Activated naive CD4-positive, alpha-beta T cell treated with anti-CD3 and anti-CD28 coated beads, Interleukin-2, amount 50 U/mL, for 72 hours (primary cell): ENCODE results near the gene TBX3. TPM values are rescaled to one million over a fixed set of nuclear protein-coding genes. Genes with fewer than 3 reads are reported as not detected.
"Not testable (repeated sequence)": the region's sequence is repeated elsewhere in the genome, so short reads cannot be mapped to it uniquely, and the experiment has no call there.

Experiments
- ATAC-seq, 2 donors: fragments of 150-1000 bp; cut with Tn5 transposase; 2 replicates each; pipeline ENCODE4 v1.10.0; 2021; ENCODE audit warnings: mild to moderate bottlenecking in 2 of 2, moderate library complexity in 2 of 2
- DNase-seq, 2 donors: peaks; one replicate each; pipeline ENCODE4 v3.0.0; 2021 to 2022; ENCODE audit warnings: low spot score in 2 of 2
- H3K27ac Mint-ChIP-seq, 2 donors: one replicate each; pipeline ENCODE4 v1.8.0; 2022; ENCODE audit warnings: mild to moderate bottlenecking in 2 of 2, mixed read lengths in 2 of 2
- H3K36me3 Mint-ChIP-seq, 2 donors: one replicate each; pipeline ENCODE4 v1.8.0; 2022; ENCODE audit warnings: mixed read lengths in 2 of 2
- H3K9me3 Mint-ChIP-seq, 2 donors: one replicate each; pipeline ENCODE4 v1.8.0; 2022; ENCODE audit warnings: mixed read lengths in 2 of 2
- total RNA-seq, 2 donors: library from RNA; stranded (reverse); gene quantifications; one replicate each; pipeline ENCODE4 v1.2.3, GENCODE V29; 2022

TBX3 gene
- not detected for total RNA-seq

GRCh38 chr12:114684098-114684869, at the start of gene TBX3:
Gene TBX3 (minus strand): TSS chr12:114684175. CDS start chr12:114683200, 975 bp downstream.
- peak within 1 kb of the TSS in 1 of 2 donors; percentile 66 for H3K27ac Mint-ChIP-seq
- DNase-seq = peak in 1 of 2 donors; percentile 60
- peaks cover 9 to 15% of the 10 kb centered on the region in 2 donors for H3K9me3 Mint-ChIP-seq
- peaks cover 58 to 75% of the 10 kb centered on the region in 2 donors for H3K36me3 Mint-ChIP-seq
- ATAC-seq = peak; percentile 13 to 92

- no peak for DNase-seq
- ATAC-seq = no peak
- Mint-ChIP-seq H3K36me3 (peaks cover 0 to 11% of the 10 kb centered on the region in 2 donors), H3K27ac (no peak overlapping the region), H3K9me3 (no peaks in the 10 kb centered on the region)
Observed at GRCh38 chr12:114732426-114733030, 48.6 kb upstream of the TBX3 start.

- DNase-seq = no peak
- H3K27ac Mint-ChIP-seq = no peak overlapping the region
- ATAC-seq = no peak
- no peaks in the 10 kb centered on the region for H3K9me3 Mint-ChIP-seq
- peaks cover 0 to 3% of the 10 kb centered on the region in 2 donors for H3K36me3 Mint-ChIP-seq
Observed at GRCh38 chr12:114729731-114730130, 45.8 kb upstream of the TBX3 start.

- DNase-seq = no peak
- Mint-ChIP-seq H3K36me3 (no peaks in the 10 kb centered on the region), H3K27ac (no peak overlapping the region), H3K9me3 (peaks cover 3 to 5% of the 10 kb centered on the region in 2 donors)
- ATAC-seq = no peak
Observed at GRCh38 chr12:114726092-114726710, 42.2 kb upstream of the TBX3 start.

- not testable (repeated sequence) for H3K9me3 Mint-ChIP-seq, H3K27ac Mint-ChIP-seq, ATAC-seq, DNase-seq, H3K36me3 Mint-ChIP-seq
Observed at GRCh38 chr12:114722176-114722575, 38.2 kb upstream of the TBX3 start.

- Mint-ChIP-seq H3K9me3 (peaks cover 8 to 11% of the 10 kb centered on the region in 2 donors), H3K27ac (no peak overlapping the region), H3K36me3 (no peaks in the 10 kb centered on the region)
- DNase-seq (no peak), ATAC-seq (no peak)
Observed at GRCh38 chr12:114721266-114721665, 37.3 kb upstream of the TBX3 start.

GRCh38 chr12:114713466-114714215, 29.7 kb upstream of the TBX3 start:
- Mint-ChIP-seq H3K9me3 (peaks cover 9 to 19% of the 10 kb centered on the region in 2 donors), H3K27ac (no peak overlapping the region), H3K36me3 (peaks cover 5 to 6% of the 10 kb centered on the region in 2 donors)
- DNase-seq = no peak
- ATAC-seq = no peak

GRCh38 chr12:114711689-114712152, 27.7 kb upstream of the TBX3 start:
- peaks cover 5 to 6% of the 10 kb centered on the region in 2 donors for H3K36me3 Mint-ChIP-seq
- peaks cover 9 to 16% of the 10 kb centered on the region in 2 donors for H3K9me3 Mint-ChIP-seq
- H3K27ac Mint-ChIP-seq = no peak overlapping the region
- ATAC-seq = no peak
- no peak for DNase-seq

GRCh38 chr12:114710151-114710550, 26.2 kb upstream of the TBX3 start:
- Mint-ChIP-seq H3K27ac (no peak overlapping the region), H3K36me3 (peaks cover 5 to 6% of the 10 kb centered on the region in 2 donors), H3K9me3 (peaks cover 4 to 12% of the 10 kb centered on the region in 2 donors)
- no peak for DNase-seq
- no peak for ATAC-seq

- DNase-seq = no peak
- ATAC-seq = no peak
- Mint-ChIP-seq H3K27ac (no peak overlapping the region), H3K9me3 (peaks cover 0 to 7% of the 10 kb centered on the region in 2 donors), H3K36me3 (no peaks in the 10 kb centered on the region)
Observed at GRCh38 chr12:114709112-114709511, 25.1 kb upstream of the TBX3 start.

GRCh38 chr12:114708598-114708997, 24.6 kb upstream of the TBX3 start:
- H3K27ac Mint-ChIP-seq = peak overlapping the region in 1 of 2 donors; percentile 10
- not testable (repeated sequence) for H3K36me3 Mint-ChIP-seq, H3K9me3 Mint-ChIP-seq, DNase-seq, ATAC-seq

- no peaks in the 10 kb centered on the region for H3K36me3 Mint-ChIP-seq
- H3K9me3 Mint-ChIP-seq = peaks cover 0 to 4% of the 10 kb centered on the region in 2 donors
- ATAC-seq (no peak), DNase-seq (no peak)
- H3K27ac Mint-ChIP-seq = no peak overlapping the region
Observed at GRCh38 chr12:114704096-114704495, 20.1 kb upstream of the TBX3 start.

GRCh38 chr12:114703060-114703493, 19.1 kb upstream of the TBX3 start:
- no peak for ATAC-seq
- Mint-ChIP-seq H3K9me3 (no peaks in the 10 kb centered on the region), H3K36me3 (peaks cover 0 to 4% of the 10 kb centered on the region in 2 donors), H3K27ac (no peak overlapping the region)
- DNase-seq = no peak

GRCh38 chr12:114702462-114702861, 18.5 kb upstream of the TBX3 start:
- DNase-seq (no peak), ATAC-seq (no peak)
- Mint-ChIP-seq H3K27ac (no peak overlapping the region), H3K9me3 (no peaks in the 10 kb centered on the region), H3K36me3 (peaks cover 0 to 9% of the 10 kb centered on the region in 2 donors)

- Mint-ChIP-seq H3K9me3 (no peaks in the 10 kb centered on the region), H3K36me3 (peaks cover 0 to 14% of the 10 kb centered on the region in 2 donors), H3K27ac (no peak overlapping the region)
- no peak for DNase-seq
- no peak for ATAC-seq
Observed at GRCh38 chr12:114701553-114701952, 17.6 kb upstream of the TBX3 start.

- no peaks in the 10 kb centered on the region for H3K9me3 Mint-ChIP-seq
Observed at GRCh38 chr12:114701104-114701414, 17.1 kb upstream of the TBX3 start.

More at GRCh38 chr12:114701104-114701414, 17.1 kb upstream of the TBX3 start:
- no peak for DNase-seq
- H3K36me3 Mint-ChIP-seq = peaks cover 0 to 14% of the 10 kb centered on the region in 2 donors
- ATAC-seq = no peak
- no peak overlapping the region for H3K27ac Mint-ChIP-seq
